Loucy (cell line): ENCODE results near the gene RPE65.

Experiments
- H2AFZ ChIP-seq: fragments of 200-600 bp; sonication (generic); 2 replicates; pipeline ENCODE4 v1.6.0; 2016; ENCODE audit warnings: antibody characterized with exemption, mild to moderate bottlenecking, low read length, moderate library complexity
- H3F3A ChIP-seq: fragments of 200-600 bp; 2 replicates; pipeline ENCODE4 v1.6.0; 2016; ENCODE audit warnings: antibody characterized with exemption, low read depth, mild to moderate bottlenecking
- H3K27me3 ChIP-seq: fragments of 200-600 bp; sonication (generic); 2 replicates; pipeline ENCODE4 v1.6.1; 2014; ENCODE audit warnings: low read length, mild to moderate bottlenecking; ENCODE audit not compliant: insufficient read depth, poor library complexity, severe bottlenecking
- H3K36me3 ChIP-seq: fragments of 200-600 bp; sonication (generic); 2 replicates; pipeline ENCODE4 v1.6.1; 2016; ENCODE audit warnings: low read length; ENCODE audit not compliant: insufficient read depth
- H3K4me1 ChIP-seq: fragments of 200-600 bp; sonication (generic); 2 replicates; pipeline ENCODE4 v1.5.1; 2014; ENCODE audit warnings: low read length, mild to moderate bottlenecking; ENCODE audit not compliant: insufficient read depth, poor library complexity, severe bottlenecking
- H3K4me2 ChIP-seq: fragments of 200-600 bp; sonication (generic); 2 replicates; pipeline ENCODE4 v1.6.0; 2014; ENCODE audit warnings: antibody characterized with exemption, low read length, low read depth, mild to moderate bottlenecking; ENCODE audit not compliant: poor library complexity, severe bottlenecking
- H3K4me3 ChIP-seq: fragments of 200-600 bp; sonication (generic); 2 replicates; pipeline ENCODE4 v1.5.1; 2014; ENCODE audit warnings: low read length, mild to moderate bottlenecking, mixed read lengths; ENCODE audit not compliant: poor library complexity, severe bottlenecking
- H3K79me2 ChIP-seq: fragments of 200-600 bp; sonication (generic); 2 replicates; pipeline ENCODE4 v1.6.1; 2014; ENCODE audit warnings: low read length; ENCODE audit not compliant: insufficient read depth
- H3K9ac ChIP-seq: fragments of 200-600 bp; sonication (generic); 2 replicates; pipeline ENCODE4 v1.6.0; 2014; ENCODE audit warnings: mild to moderate bottlenecking, low read depth, low read length, moderate library complexity; ENCODE audit not compliant: poor library complexity, severe bottlenecking
- H3K9me2 ChIP-seq: fragments of 200-600 bp; sonication (generic); replicated peaks from 2 replicates; pipeline ENCODE4 v1.6.1; 2016; ENCODE audit warnings: low read depth, low read length, mixed read lengths
- H3K9me3 ChIP-seq: fragments of 200-600 bp; sonication (generic); 2 replicates; pipeline ENCODE4 v1.6.1; 2014; ENCODE audit warnings: mild to moderate bottlenecking, antibody characterized with exemption, low read length, low read depth; ENCODE audit not compliant: insufficient read depth
- H4K20me1 ChIP-seq: fragments of 200-600 bp; sonication (generic); 2 replicates; pipeline ENCODE4 v1.6.0; 2014; ENCODE audit warnings: antibody characterized with exemption, low read length, mild to moderate bottlenecking; ENCODE audit not compliant: insufficient read depth, poor library complexity, severe bottlenecking
- CTCF ChIP-seq: fragments of 200-600 bp; sonication (generic); conservative IDR thresholded peaks from 2 replicates; pipeline ENCODE4 v1.5.1; 2014; ENCODE audit warnings: mild to moderate bottlenecking, antibody characterized with exemption, low read length
- EZH2phosphoT487 ChIP-seq: fragments of 200-600 bp; IDR thresholded peaks from 2 replicates; pipeline ENCODE4 v1.6.1; 2018; ENCODE audit warnings: antibody characterized with exemption, mild to moderate bottlenecking, moderate library complexity, borderline replicate concordance

The RPE65 gene

GRCh38 chr1:68379085-68379478 lies 70.7 kb downstream of the RPE65 start:
- H2AFZ ChIP-seq: no peak overlapping the region
- H3K27me3 ChIP-seq: no peaks in the 10 kb centered on the region
- TF ChIP-seq EZH2phosphoT487 (no peak), CTCF (no peak)
- H3K9me2 ChIP-seq: no peaks in the 10 kb centered on the region
- no peaks in the 10 kb centered on the region for H3K36me3 ChIP-seq
- no peak overlapping the region for H3K9ac ChIP-seq
- H3K4me3 ChIP-seq: no peak overlapping the region
- H3K9me3 ChIP-seq: no peaks in the 10 kb centered on the region
- H3K4me1 ChIP-seq: no peaks in the 10 kb centered on the region
- H3K79me2 ChIP-seq: no peaks in the 10 kb centered on the region
- no peaks in the 10 kb centered on the region for H4K20me1 ChIP-seq
- H3F3A ChIP-seq: no peaks in the 10 kb centered on the region
- H3K4me2 ChIP-seq: no peak overlapping the region
